ENCODE results near the gene DPF1.

- no peak for TF ChIP-seq EZH2 (IDR thresholded peaks at IDR 0.05; ENCODE audit: borderline replicate concordance, insufficient read depth, low read depth, low read length, poor library complexity, severe bottlenecking)
- TF ChIP-seq CTCF (IDR thresholded peaks at IDR 0.05) = no peak
Measured at GRCh38 chr19:38201731-38202130, 22.3 kb downstream of the DPF1 start.
